ENCODE results near the gene ATP8B4.

ATP8B4 gene

DNA sequence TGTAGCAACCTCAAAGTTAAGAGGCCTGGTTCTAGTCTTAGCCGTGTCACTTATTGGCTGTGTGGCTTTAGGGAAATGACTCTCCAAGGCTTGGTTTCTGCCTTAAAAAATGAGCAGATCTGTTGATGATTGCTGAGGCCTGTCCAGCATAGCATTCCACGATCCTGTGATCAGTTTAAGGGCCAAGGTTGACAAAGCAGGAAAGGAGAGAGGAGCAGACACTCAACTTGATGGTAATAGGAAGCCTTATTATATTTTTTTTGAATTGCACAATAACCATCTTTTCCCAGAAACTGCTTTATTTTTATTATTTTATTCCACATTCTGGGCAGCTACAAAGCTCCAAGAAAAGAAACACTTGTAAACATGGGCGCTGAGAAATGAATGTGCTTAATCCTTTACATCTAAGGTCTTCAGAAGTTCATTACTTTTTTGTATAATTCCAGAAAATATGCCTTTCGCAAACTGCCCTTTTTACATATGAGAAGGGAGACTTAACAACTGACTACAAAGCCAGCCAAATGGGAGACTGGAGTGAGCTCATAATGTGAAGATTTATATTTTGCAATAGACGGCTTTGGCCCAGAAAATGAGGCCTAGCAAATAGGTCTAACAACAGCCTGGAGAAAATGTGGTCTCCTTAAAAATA, 241.0 kb downstream of the ATP8B4 start:
- Histone ChIP-seq H3K9ac (ENCODE audit: low read depth, low read length) (peak overlapping the region; percentile 42), H3K4me2 (ENCODE audit: low read length) (no peak overlapping the region), H3K27me3 (ENCODE audit: control insufficient read depth, insufficient read depth, low read length) (no peaks in the 10 kb centered on the region), H3K4me1 (ENCODE audit: control insufficient read depth, insufficient read depth, low read length) (no peaks in the 10 kb centered on the region), H3K9me3 (replicated peaks; ENCODE audit: low read length) (no peaks in the 10 kb centered on the region), H3K4me3 (ENCODE audit: low read length) (no peak overlapping the region), H3K36me3 (ENCODE audit: insufficient read depth, low read length) (no peaks in the 10 kb centered on the region)

GRCh38 chr15:49877117-49877872, 241.7 kb downstream of the ATP8B4 start:
- H3K4me3 ChIP-seq (ENCODE audit: low read length), result no peak overlapping the region
- H3K27me3 ChIP-seq (ENCODE audit: control insufficient read depth, insufficient read depth, low read length), result no peaks in the 10 kb centered on the region
- no peak overlapping the region for H3K9ac ChIP-seq (ENCODE audit: low read depth, low read length)
- no peaks in the 10 kb centered on the region for H3K36me3 ChIP-seq (ENCODE audit: insufficient read depth, low read length)
- H3K4me2 ChIP-seq (ENCODE audit: low read length), result no peak overlapping the region
- H3K4me1 ChIP-seq (ENCODE audit: control insufficient read depth, insufficient read depth, low read length), result no peaks in the 10 kb centered on the region
- no peaks in the 10 kb centered on the region for H3K9me3 ChIP-seq (replicated peaks; ENCODE audit: low read length)

DNA sequence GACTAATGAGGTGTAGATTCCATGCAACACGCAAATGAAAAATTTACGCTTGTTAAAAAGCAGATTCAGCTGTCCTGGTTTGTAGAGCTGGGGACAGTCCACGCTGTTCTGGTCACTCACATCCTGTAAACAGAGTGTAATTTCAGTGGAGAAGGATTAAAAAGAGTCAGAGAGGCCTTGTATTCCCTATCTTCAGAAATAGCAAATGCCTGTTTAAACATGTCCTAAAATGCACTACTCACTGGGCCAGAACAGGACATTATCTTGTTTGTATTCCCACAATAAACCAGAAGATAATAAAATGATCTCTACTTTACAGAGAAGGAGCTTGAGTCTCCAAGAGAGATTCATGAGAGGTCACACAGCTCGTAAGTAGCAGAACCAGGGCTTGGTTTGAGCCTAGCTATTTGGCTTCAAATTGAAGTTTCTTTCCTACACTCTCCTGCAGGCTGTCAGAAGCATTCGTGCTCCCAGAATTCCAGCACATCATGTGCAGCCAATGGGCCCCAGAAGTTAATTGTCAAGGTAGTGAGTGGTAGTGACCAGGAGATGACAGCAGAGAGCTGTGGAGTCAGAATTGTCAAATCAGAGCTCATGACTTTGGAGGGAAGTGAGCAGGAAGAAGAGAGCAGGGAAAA, 242.5 kb downstream of the ATP8B4 start:
- H3K36me3 ChIP-seq (ENCODE audit: insufficient read depth, low read length), result no peaks in the 10 kb centered on the region
- no peaks in the 10 kb centered on the region for H3K9me3 ChIP-seq (replicated peaks; ENCODE audit: low read length)
- H3K4me3 ChIP-seq (ENCODE audit: low read length), result no peak overlapping the region
- H3K27me3 ChIP-seq (ENCODE audit: control insufficient read depth, insufficient read depth, low read length), result no peaks in the 10 kb centered on the region
- H3K9ac ChIP-seq (ENCODE audit: low read depth, low read length), result no peak overlapping the region
- no peak overlapping the region for H3K4me2 ChIP-seq (ENCODE audit: low read length)
- no peaks in the 10 kb centered on the region for H3K4me1 ChIP-seq (ENCODE audit: control insufficient read depth, insufficient read depth, low read length)

DNA sequence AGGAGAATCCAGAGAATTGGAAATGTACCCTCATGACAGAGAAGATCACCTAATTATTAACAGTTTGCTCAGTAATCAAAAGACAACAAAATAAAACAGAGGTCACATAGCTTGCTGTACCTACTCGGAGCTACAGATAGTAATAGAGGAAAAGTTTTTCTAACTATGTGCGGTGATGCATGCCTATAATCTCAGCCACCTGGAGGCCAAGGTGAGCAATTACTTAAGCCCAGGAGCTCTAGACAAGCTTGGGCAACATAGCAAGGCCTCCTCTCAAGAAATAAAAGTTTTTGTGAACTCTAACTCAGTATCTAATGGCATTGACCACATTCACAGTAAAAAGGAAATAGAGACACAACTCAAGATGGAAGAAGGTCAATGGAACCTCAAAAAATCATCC, 243.6 kb downstream of the ATP8B4 start:
- H3K4me3 ChIP-seq (ENCODE audit: low read length), result no peak overlapping the region
- no peaks in the 10 kb centered on the region for H3K9me3 ChIP-seq (replicated peaks; ENCODE audit: low read length)
- no peaks in the 10 kb centered on the region for H3K27me3 ChIP-seq (ENCODE audit: control insufficient read depth, insufficient read depth, low read length)
- H3K9ac ChIP-seq (ENCODE audit: low read depth, low read length), result no peak overlapping the region
- H3K36me3 ChIP-seq (ENCODE audit: insufficient read depth, low read length), result no peaks in the 10 kb centered on the region
- H3K4me1 ChIP-seq (ENCODE audit: control insufficient read depth, insufficient read depth, low read length), result no peaks in the 10 kb centered on the region
- H3K4me2 ChIP-seq (ENCODE audit: low read length), result no peak overlapping the region

DNA sequence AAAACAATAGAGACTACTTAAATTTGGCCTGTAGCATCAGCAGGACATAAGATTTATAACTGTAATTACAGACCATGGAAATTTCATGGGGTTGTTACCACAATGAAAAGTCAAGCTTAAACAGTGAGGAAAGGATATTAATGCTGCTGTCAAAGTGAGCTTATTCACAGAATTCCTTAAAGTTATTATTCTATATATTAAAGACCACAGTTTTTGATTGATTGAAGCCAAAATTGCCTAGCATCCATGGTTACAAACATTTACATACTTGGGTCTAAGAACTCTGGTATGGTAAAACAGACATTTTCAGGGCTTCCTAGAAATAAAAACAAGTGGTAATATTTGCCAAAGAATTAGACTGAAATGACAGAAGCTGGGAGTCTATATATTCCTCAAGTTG, 248.6 kb downstream of the ATP8B4 start:
- no peaks in the 10 kb centered on the region for H3K36me3 ChIP-seq (ENCODE audit: insufficient read depth, low read length)
- H3K4me3 ChIP-seq (ENCODE audit: low read length), result no peak overlapping the region
- no peaks in the 10 kb centered on the region for H3K9me3 ChIP-seq (replicated peaks; ENCODE audit: low read length)
- H3K27me3 ChIP-seq (ENCODE audit: control insufficient read depth, insufficient read depth, low read length), result no peaks in the 10 kb centered on the region
- no peak overlapping the region for H3K4me2 ChIP-seq (ENCODE audit: low read length)
- H3K9ac ChIP-seq (ENCODE audit: low read depth, low read length), result no peak overlapping the region
- H3K4me1 ChIP-seq (ENCODE audit: control insufficient read depth, insufficient read depth, low read length), result peaks cover 4% of the 10 kb centered on the region

DNA sequence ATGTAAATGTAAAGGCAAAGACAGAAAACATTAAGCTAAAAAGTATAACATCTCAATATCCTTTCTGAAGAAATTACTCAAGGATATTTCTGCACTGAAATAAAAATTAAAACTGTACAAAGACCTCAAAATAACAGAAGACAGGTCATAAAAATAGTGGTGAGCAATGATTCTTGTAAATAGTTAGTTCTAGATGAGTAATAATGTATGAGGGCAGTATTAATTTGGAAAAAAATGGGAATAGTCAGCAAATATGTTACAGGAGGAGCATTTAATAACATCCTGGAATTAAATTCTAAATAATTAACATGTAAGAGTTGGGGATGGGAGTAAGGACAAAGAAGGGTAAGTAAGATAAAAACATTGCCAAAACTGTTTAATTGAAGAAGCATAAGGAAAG, 250.7 kb downstream of the ATP8B4 start:
- Histone ChIP-seq H3K4me3 (ENCODE audit: low read length) (no peak overlapping the region), H3K4me1 (ENCODE audit: control insufficient read depth, insufficient read depth, low read length) (peaks cover 13% of the 10 kb centered on the region), H3K9me3 (replicated peaks; ENCODE audit: low read length) (no peaks in the 10 kb centered on the region), H3K4me2 (ENCODE audit: low read length) (no peak overlapping the region), H3K9ac (ENCODE audit: low read depth, low read length) (no peak overlapping the region), H3K27me3 (ENCODE audit: control insufficient read depth, insufficient read depth, low read length) (no peaks in the 10 kb centered on the region), H3K36me3 (ENCODE audit: insufficient read depth, low read length) (no peaks in the 10 kb centered on the region)

- Histone ChIP-seq H3K4me2 (ENCODE audit: low read length) (no peak overlapping the region), H3K4me3 (ENCODE audit: low read length) (no peak overlapping the region), H3K36me3 (ENCODE audit: insufficient read depth, low read length) (no peaks in the 10 kb centered on the region), H3K9ac (ENCODE audit: low read depth, low read length) (no peak overlapping the region), H3K9me3 (replicated peaks; ENCODE audit: low read length) (no peaks in the 10 kb centered on the region), H3K27me3 (ENCODE audit: control insufficient read depth, insufficient read depth, low read length) (no peaks in the 10 kb centered on the region), H3K4me1 (ENCODE audit: control insufficient read depth, insufficient read depth, low read length) (peaks cover 18% of the 10 kb centered on the region)
Measured at GRCh38 chr15:49865925-49866757, 252.9 kb downstream of the ATP8B4 start.

- Histone ChIP-seq H3K9me3 (replicated peaks; ENCODE audit: low read length) (no peaks in the 10 kb centered on the region), H3K4me1 (ENCODE audit: control insufficient read depth, insufficient read depth, low read length) (peaks cover 18% of the 10 kb centered on the region), H3K27me3 (ENCODE audit: control insufficient read depth, insufficient read depth, low read length) (no peaks in the 10 kb centered on the region)
Measured at GRCh38 chr15:49864251-49864650, 254.8 kb downstream of the ATP8B4 start.

GRCh38 chr15:49863431-49864224, 255.4 kb downstream of the ATP8B4 start:
- H3K4me3 ChIP-seq (ENCODE audit: low read length), result no peak overlapping the region
- H3K4me1 ChIP-seq (ENCODE audit: control insufficient read depth, insufficient read depth, low read length), result peaks cover 18% of the 10 kb centered on the region
- peak overlapping the region; percentile 28 for H3K4me2 ChIP-seq (ENCODE audit: low read length)
- H3K9ac ChIP-seq (ENCODE audit: low read depth, low read length), result peak overlapping the region; percentile 26
- H3K36me3 ChIP-seq (ENCODE audit: insufficient read depth, low read length), result no peaks in the 10 kb centered on the region
- no peaks in the 10 kb centered on the region for H3K27me3 ChIP-seq (ENCODE audit: control insufficient read depth, insufficient read depth, low read length)
- H3K9me3 ChIP-seq (replicated peaks; ENCODE audit: low read length), result no peaks in the 10 kb centered on the region

More at GRCh38 chr15:49864251-49864650, 254.8 kb downstream of the ATP8B4 start:
- no peak overlapping the region for H3K4me3 ChIP-seq (ENCODE audit: low read length)
- no peak overlapping the region for H3K4me2 ChIP-seq (ENCODE audit: low read length)
- no peak overlapping the region for H3K9ac ChIP-seq (ENCODE audit: low read depth, low read length)
- no peaks in the 10 kb centered on the region for H3K36me3 ChIP-seq (ENCODE audit: insufficient read depth, low read length)

DNA sequence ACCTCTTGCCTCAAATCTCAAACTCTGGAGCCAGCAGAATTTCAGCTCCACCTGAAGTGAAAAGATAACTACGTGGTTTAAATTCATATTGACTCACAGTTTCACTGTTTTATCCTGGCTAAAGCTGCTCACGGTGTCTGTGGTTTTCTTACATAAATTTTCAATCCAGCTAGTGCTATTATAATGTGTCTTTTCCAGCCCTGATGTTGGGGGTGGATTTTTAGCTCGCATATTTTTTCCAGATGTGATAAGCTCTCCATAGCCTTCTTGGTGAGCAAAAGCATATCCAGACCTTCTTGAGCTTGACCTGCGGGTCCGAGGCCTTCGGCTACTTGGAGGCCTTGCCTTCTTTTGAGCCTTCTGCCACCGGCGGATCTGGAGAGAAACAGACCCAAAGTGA, 258.9 kb downstream of the ATP8B4 start:
- Histone ChIP-seq H3K36me3 (ENCODE audit: insufficient read depth, low read length) (no peaks in the 10 kb centered on the region), H3K27me3 (ENCODE audit: control insufficient read depth, insufficient read depth, low read length) (no peaks in the 10 kb centered on the region), H3K4me2 (ENCODE audit: low read length) (no peak overlapping the region), H3K9ac (ENCODE audit: low read depth, low read length) (no peak overlapping the region), H3K4me3 (ENCODE audit: low read length) (no peak overlapping the region), H3K4me1 (ENCODE audit: control insufficient read depth, insufficient read depth, low read length) (peaks cover 29% of the 10 kb centered on the region), H3K9me3 (replicated peaks; ENCODE audit: low read length) (no peaks in the 10 kb centered on the region)
